Stomach (tissue), 9 donors: Measurements from ENCODE around the gene HPCA. TPM values are rescaled to one million over a fixed set of nuclear protein-coding genes. Genes with fewer than 3 reads are reported as not detected.
A peak's percentile ranks its signal among the peaks of the same experiment; 100 is the strongest.

Source experiments
- DNase-seq, 2 donors: peaks; one replicate each; pipeline versions ENCODE4 v3.0.0 to v3.0.0-alpha.2; 2013 to 2019
- H3K27ac ChIP-seq, 5 donors: fragments of 200-600 bp in 4 of 5; sonication (generic) in 4 of 5; one replicate each; pipeline ENCODE4 v1.5.1; 2013 to 2019; ENCODE audit warnings: mild to moderate bottlenecking in 1 of 5, moderate library complexity in 1 of 5
- H3K27me3 ChIP-seq, 3 donors: fragments of 200-600 bp; sonication (generic); one replicate each; pipeline ENCODE4 v1.5.1; 2017 to 2019; ENCODE audit warnings: mixed run types in 1 of 3
- H3K36me3 ChIP-seq, 4 donors: fragments of 200-600 bp; sonication (generic); 1 replicate in 3 of 4; 2 replicates in 1 of 4; pipeline ENCODE4 v1.5.1; 2016 to 2019
- H3K4me1 ChIP-seq, 4 donors: fragments of 200-600 bp; sonication (generic); one replicate each; pipeline ENCODE4 v1.5.1; 2016 to 2019
- H3K4me3 ChIP-seq, 4 donors: fragments of 200-600 bp; sonication (generic) in 3 of 4; one replicate each; pipeline ENCODE4 v1.5.1; 2016 to 2019; ENCODE audit warnings: mild to moderate bottlenecking in 1 of 4
- H3K9me3 ChIP-seq, 4 donors: fragments of 200-600 bp; sonication (generic); one replicate each; pipeline ENCODE4 v1.5.1; 2016 to 2019
- EP300 ChIP-seq: sonication (generic); formaldehyde crosslinking; IDR thresholded peaks from one replicate; pipeline ENCODE4 v1.6.1; 2017; ENCODE audit warnings: antibody characterized with exemption
- POLR2A ChIP-seq, 4 donors: fragments of 450-650 bp; IDR thresholded peaks; one replicate each; pipeline ENCODE4 v1.6.1; 2016; ENCODE audit warnings: antibody characterized with exemption in 4 of 4, control low read depth in 2 of 4, mild to moderate bottlenecking in 1 of 4, moderate library complexity in 1 of 4
- POLR2AphosphoS5 ChIP-seq, 3 donors: sonication (generic); formaldehyde crosslinking; IDR thresholded peaks; one replicate each; pipeline ENCODE4 v1.6.1; 2016; ENCODE audit warnings: antibody characterized with exemption in 3 of 3
- WGBS, 5 donors: extraction: QIAGEN DNeasy Blood & Tissue Kit in 3 of 5; methylation state at CpG; one replicate each; pipeline versions ENCODE4 v1.1.5 to v1.1.7; 2013 to 2018; 5-methylcytosine and 5-hydroxymethylcytosine counted together
- intact Hi-C: fragments of 100-400 bp; cut with DNase I; formaldehyde crosslinking; loops from one replicate; pipeline ENCODE4 v1.15.1; 2023; ENCODE audit warnings: low total_unique reads
- polyA plus RNA-seq, 3 donors: library from polyadenylated mRNA; stranded (reverse); fragments of 200-250 nt; gene quantifications; one replicate each; pipeline ENCODE4 v1.2.3, GENCODE V29; 2013
- total RNA-seq, 5 donors: library from RNA; depleted of rRNA; stranded (reverse); fragments of >200 nt; gene quantifications; one replicate each; pipeline versions ENCODE4 v1.1.0 to v1.2.3, GENCODE V29; 2014 to 2016
- TF ChIP-seq, protein P1 (sequence below), 7 experiments: fragments of 450-650 bp in 4 of 7; fragments of 200-600 bp in 3 of 7; sonication (generic) in 3 of 7; IDR thresholded peaks; one replicate each; pipeline ENCODE4 v1.5.1; 2016 to 2019; ENCODE audit warnings: antibody characterized with exemption in 7 of 7, control low read depth in 2 of 7, mild to moderate bottlenecking in 1 of 7
- donor health status: healthy with polysubstance abuse.
- donor health status: Bipolar disorder and iron deficiency.
- donor health status: healthy.

HPCA gene
- total and polyA plus RNA-seq, 8 donors = 0.30 to 4.9 (median 0.75) TPM; not detected in 5

DNA sequence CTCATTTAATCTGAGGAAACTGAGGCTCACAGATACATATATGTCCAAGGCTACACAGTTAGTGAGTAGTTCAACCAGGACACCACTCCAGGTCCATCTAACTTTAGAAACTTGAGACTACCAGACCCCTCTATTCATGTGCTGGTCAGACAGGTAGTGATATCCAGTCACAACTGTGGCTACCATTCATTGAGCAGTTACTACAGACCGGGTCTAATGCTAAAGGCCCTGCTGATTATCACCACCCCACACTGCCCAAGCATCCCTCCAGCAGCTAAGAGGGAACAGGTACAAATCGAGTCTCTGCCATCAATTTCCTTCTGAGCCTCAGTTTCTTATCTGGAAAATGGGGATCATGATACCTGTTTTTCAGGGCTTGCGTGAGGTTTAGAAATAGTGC is 5.3 kb downstream of the HPCA start:
- TF ChIP-seq EP300 (no peak), POLR2AphosphoS5 (IDR thresholded peaks at IDR 0.05) (no peak), POLR2A (IDR thresholded peaks at IDR 0.05) (no peak)
- TF ChIP-seq, protein P1, sequence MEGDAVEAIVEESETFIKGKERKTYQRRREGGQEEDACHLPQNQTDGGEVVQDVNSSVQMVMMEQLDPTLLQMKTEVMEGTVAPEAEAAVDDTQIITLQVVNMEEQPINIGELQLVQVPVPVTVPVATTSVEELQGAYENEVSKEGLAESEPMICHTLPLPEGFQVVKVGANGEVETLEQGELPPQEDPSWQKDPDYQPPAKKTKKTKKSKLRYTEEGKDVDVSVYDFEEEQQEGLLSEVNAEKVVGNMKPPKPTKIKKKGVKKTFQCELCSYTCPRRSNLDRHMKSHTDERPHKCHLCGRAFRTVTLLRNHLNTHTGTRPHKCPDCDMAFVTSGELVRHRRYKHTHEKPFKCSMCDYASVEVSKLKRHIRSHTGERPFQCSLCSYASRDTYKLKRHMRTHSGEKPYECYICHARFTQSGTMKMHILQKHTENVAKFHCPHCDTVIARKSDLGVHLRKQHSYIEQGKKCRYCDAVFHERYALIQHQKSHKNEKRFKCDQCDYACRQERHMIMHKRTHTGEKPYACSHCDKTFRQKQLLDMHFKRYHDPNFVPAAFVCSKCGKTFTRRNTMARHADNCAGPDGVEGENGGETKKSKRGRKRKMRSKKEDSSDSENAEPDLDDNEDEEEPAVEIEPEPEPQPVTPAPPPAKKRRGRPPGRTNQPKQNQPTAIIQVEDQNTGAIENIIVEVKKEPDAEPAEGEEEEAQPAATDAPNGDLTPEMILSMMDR (IDR thresholded peaks at IDR 0.05) = no peak
- no peak overlapping the region for H3K4me3 ChIP-seq
- peaks cover 0 to 18% (median 14%) of the 10 kb centered on the region in 4 donors for H3K36me3 ChIP-seq
- H3K27me3 ChIP-seq = peaks cover 2 to 72% (median 28%) of the 10 kb centered on the region in 3 donors
- H3K27ac ChIP-seq = no peak overlapping the region
- H3K4me1 ChIP-seq = peaks cover 14 to 23% (median 22%) of the 10 kb centered on the region in 4 donors
- DNase-seq = no peak
- intact Hi-C loops = no loop called here
- H3K9me3 ChIP-seq = no peaks in the 10 kb centered on the region
- 86 to 100% (median 90%) methylated on average over 3 of the region's 3 CpGs for whole genome bisulfite sequencing, 5 donors

DNA sequence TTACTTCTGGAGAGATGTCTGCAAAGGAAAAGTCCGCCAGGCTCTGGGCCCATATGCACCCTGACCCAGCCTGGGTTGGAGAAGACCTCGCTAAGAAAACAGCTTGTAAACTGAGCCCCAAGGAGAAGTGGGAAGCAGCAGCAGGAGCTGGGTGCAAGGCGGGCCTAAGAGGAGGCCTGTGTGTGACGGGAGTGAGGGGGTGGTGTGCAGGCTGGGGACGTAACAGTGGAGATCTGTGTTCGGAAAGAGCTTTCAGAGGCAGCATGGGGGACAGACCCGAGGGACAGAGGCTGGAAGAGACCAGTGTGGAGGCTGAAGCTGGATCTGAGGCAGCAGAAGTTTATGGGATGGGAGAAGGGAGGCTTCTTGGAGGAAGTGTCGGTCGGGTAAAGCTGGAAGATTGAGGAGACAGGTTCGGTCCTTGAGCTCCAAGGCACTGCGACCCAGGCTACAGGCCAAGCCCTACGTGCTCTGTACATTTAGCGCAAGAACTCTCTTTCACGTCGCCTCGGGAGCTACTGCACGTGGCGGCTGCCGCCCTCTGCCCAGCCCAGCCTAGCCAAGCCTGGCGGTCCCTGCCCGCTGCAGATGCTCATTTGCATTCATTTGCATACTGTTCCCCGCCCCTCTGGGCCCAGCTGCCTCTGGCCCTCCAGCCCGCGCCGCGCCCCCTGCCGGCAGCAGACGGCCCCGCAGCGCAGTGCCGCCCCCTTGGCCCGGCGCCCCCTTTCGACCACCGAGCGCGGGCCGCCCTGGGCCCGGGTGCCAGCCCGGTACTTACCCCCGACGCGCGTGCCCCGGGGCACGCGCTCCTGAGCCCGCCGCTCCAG is 6.3 kb downstream of the HPCA start:
- Histone ChIP-seq H3K27ac (peak overlapping the region in 2 of 5 donors; percentile 33 to 34), H3K9me3 (no peaks in the 10 kb centered on the region), H3K4me1 (peaks cover 14 to 20% (median 20%) of the 10 kb centered on the region in 4 donors), H3K36me3 (peaks cover 0 to 26% (median 18%) of the 10 kb centered on the region in 4 donors), H3K27me3 (peaks cover 0 to 63% (median 18%) of the 10 kb centered on the region in 3 donors), H3K4me3 (peak overlapping the region; percentile 39 to 54 (median 47))
- peak in 1 of 2 donors; percentile 80 for DNase-seq
- 17 to 48% (median 22%) methylated on average over 21 to 49 of the region's 49 CpGs for WGBS, 5 donors
- intact Hi-C loops = no loop called here
- no peak for TF ChIP-seq POLR2AphosphoS5 (IDR thresholded peaks at IDR 0.05)
- TF ChIP-seq POLR2A (IDR thresholded peaks at IDR 0.05) = no peak
- TF ChIP-seq EP300 = no peak
- TF ChIP-seq, protein P1 (IDR thresholded peaks at IDR 0.05) = peak in 3 of 7 experiments; percentile 33 to 58 (median 35)

- Histone ChIP-seq H3K4me3 (peak overlapping the region; percentile 39 to 54 (median 47)), H3K27me3 (peaks cover 0 to 54% (median 16%) of the 10 kb centered on the region in 3 donors), H3K36me3 (peaks cover 0 to 33% (median 22%) of the 10 kb centered on the region in 4 donors), H3K27ac (peak overlapping the region in 2 of 5 donors; percentile 33 to 34), H3K9me3 (no peaks in the 10 kb centered on the region), H3K4me1 (peaks cover 14 to 20% (median 20%) of the 10 kb centered on the region in 4 donors)
- no peak for TF ChIP-seq POLR2A (IDR thresholded peaks at IDR 0.05)
- TF ChIP-seq, protein P1 (IDR thresholded peaks at IDR 0.05) = peak in 1 of 7 experiments; percentile 2
- intact Hi-C loops = no loop called here
- peak; percentile 48 to 79 for DNase-seq
- 1 to 3% (median 3%) methylated on average over 28 to 58 of the region's 58 CpGs for WGBS, 5 donors
Observed at GRCh38 chr1:32893198-32894018, 7.1 kb downstream of the HPCA start.

DNA sequence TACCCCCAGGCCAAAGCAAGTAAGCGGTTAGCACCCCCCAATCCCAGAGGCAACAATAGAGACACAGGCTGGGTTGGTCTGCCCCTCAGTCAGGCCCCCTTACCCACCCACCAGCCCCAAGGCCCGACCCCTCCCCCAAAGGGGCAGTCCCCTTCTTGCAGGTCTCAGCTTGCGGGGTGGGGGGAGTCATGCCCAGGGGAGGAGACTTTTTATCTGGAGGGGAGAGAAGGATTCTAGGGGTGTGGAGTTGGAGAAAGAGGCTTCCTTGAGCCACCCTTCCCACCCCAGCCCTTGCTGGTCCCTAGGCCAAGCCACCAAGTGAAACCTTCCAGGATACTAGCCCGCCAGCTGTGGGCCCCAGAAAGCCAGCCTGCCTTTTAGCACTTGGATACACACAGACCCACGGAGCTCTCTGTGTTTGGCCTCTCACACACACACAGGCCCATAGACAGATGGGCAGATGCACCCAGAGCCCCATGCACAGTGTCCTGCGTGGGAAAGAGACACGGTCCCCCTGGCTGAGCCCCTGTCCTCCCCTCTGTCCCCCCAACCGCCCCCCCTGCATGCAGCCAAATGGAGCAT is 7.8 kb downstream of the HPCA start:
- TF ChIP-seq POLR2A (IDR thresholded peaks at IDR 0.05) = no peak
- TF ChIP-seq POLR2AphosphoS5 (IDR thresholded peaks at IDR 0.05) = no peak
- TF ChIP-seq EP300 = no peak
- TF ChIP-seq, protein P1 (IDR thresholded peaks at IDR 0.05) = no peak
- no peak for DNase-seq
- H3K4me1 ChIP-seq = peaks cover 14 to 20% (median 20%) of the 10 kb centered on the region in 4 donors
- H3K9me3 ChIP-seq = no peaks in the 10 kb centered on the region
- peaks cover 0 to 33% (median 23%) of the 10 kb centered on the region in 4 donors for H3K36me3 ChIP-seq
- intact Hi-C loops = no loop called here
- WGBS, 5 donors = 48 to 77% (median 69%) methylated on average over 4 to 8 of the region's 8 CpGs
- H3K27ac ChIP-seq = no peak overlapping the region
- peak overlapping the region in 3 of 4 donors; percentile 39 to 54 (median 47) for H3K4me3 ChIP-seq
- H3K27me3 ChIP-seq = peaks cover 0 to 47% (median 16%) of the 10 kb centered on the region in 3 donors
